NCI-H2029 treated with DMSO at 0.1 percent for 48 hours (cell line): ENCODE measurements around the gene RXFP3.
"Not testable (repeated sequence)": the region's sequence is repeated elsewhere in the genome, so short reads cannot be mapped to it uniquely, and the experiment has no call there.

ENCODE experiments used
- DNase-seq: peaks from one replicate; lab custom pipeline; 2025; lab: John Stamatoyannopoulos, UW

The RXFP3 gene

DNA sequence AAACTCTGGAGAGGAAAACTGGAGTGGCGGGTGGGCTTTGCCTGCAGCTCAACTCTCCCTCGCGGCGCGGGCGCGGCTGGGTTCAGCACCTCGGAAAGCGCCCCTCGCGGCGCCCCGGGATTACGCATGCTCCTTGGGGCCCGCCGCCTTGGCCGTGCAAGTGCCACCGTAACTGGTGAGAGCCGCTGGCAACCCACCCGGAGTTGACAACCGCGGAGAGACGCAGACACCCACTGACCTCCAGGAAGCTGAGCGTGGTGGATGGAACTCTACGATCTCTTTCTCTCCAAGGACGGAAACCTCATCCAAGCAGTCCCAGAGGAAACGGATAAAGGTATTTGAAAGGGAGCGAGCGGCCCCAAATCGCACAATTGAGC lies 194 bp upstream of the RXFP3 start:
- DNase-seq = no peak

DNA sequence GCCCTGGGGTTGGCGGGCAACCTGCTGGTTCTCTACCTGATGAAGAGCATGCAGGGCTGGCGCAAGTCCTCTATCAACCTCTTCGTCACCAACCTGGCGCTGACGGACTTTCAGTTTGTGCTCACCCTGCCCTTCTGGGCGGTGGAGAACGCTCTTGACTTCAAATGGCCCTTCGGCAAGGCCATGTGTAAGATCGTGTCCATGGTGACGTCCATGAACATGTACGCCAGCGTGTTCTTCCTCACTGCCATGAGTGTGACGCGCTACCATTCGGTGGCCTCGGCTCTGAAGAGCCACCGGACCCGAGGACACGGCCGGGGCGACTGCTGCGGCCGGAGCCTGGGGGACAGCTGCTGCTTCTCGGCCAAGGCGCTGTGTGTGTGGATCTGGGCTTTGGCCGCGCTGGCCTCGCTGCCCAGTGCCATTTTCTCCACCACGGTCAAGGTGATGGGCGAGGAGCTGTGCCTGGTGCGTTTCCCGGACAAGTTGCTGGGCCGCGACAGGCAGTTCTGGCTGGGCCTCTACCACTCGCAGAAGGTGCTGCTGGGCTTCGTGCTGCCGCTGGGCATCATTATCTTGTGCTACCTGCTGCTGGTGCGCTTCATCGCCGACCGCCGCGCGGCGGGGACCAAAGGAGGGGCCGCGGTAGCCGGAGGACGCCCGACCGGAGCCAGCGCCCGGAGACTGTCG lies 976 bp downstream of the RXFP3 start:
- DNase-seq = no peak

DNA sequence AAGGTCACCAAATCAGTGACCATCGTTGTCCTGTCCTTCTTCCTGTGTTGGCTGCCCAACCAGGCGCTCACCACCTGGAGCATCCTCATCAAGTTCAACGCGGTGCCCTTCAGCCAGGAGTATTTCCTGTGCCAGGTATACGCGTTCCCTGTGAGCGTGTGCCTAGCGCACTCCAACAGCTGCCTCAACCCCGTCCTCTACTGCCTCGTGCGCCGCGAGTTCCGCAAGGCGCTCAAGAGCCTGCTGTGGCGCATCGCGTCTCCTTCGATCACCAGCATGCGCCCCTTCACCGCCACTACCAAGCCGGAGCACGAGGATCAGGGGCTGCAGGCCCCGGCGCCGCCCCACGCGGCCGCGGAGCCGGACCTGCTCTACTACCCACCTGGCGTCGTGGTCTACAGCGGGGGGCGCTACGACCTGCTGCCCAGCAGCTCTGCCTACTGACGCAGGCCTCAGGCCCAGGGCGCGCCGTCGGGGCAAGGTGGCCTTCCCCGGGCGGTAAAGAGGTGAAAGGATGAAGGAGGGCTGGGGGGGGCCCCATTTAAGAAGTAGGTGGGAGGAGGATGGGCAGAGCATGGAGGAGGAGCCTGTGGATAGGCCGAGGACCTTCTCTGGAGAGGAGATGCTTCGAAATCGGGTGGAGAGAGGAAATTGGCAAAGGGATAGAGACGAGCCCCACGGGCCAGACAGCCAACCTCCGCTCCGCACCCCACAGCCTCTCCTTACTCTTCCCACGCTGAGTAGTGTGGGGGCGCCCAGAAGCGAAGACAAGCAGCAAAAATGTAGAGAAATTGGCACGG lies 1.7 kb downstream of the RXFP3 start:
- DNase-seq = no peak

DNA sequence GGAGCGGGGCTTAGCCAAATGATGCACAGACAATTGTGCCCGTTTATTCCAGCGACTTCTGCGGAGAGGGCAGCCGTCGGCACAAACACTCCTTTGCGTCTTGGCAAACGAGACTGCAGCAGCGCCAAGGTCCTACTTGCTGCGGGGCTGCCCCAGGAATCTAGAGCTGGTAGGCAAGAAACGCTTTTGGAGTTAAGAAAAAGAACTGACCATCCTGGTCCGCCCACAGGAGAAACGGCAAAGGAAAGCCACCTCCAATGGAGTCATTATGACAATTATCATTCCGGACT lies 2.3 kb downstream of the RXFP3 start:
- DNase-seq = no peak

DNA sequence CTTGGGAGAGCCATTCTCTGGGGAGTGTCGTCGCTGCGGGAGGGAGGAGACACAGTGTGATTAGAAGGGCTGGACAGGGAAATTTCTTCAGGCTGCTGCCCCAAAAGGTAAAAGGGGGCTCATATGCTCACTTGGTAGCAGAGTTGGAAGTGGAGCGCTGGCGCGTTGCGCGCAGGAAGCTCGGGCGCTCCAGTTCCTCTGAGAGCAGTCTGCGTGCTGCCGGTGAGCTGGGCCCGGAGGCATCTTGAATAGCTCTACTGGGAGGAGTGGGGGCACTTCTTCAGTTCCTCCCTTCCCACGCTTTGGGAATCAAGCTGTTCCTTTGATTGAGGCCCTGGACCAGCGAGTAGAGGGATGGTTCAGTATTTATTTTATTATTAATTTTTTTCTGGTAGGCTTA lies 2.7 kb downstream of the RXFP3 start:
- DNase-seq = no peak

DNA sequence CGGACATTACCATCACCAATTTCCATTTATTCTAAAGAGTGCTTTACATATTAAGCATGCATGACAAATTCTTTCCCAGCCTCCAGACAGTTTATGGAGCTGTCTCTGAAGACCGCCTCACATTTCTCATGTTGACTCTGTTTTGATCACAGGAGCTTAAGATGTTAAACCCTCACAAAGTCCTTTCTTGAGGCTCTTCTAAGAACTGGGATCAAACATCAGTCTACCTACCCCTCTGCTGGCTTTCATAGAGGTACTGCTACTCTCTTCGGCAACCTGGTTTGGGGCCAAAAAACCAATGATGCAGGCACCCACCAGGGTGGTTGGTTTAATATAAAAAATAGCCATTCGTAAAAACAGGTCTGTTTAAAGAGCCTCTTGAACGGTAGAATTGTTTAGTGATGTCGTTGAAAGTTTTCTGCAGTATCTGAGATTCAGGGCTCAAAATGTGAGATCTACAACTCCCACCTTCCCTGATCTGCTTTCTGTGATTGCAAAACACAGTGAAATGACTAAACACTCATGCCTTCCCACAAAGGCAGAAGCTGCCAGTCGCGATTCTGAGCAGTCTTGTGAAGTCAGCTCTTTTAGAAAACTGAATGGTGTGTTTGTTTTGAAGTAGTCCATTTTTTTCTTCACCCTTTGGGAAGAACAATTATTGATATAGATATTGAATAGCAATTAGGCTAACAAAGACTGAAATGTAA lies 3.5 kb downstream of the RXFP3 start:
- DNase-seq = no peak

DNA sequence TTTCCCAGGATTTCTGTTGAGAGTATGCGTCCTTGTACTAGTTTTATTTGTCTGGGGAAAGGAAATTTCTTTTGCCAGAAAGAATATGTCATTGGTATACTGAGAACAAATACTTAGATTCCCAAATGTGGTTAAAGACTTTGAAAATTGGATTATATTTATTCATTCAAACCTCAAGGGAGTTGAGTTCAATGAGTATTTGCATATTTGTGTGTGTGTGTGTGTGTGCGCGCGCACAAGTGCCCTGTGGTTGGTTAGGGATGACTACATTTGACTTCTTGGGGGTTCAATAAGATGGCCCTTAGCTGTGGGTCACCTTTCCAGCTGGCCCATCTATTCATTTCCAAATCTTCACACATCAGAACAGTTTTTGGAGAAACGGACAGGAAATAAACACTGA lies 4.9 kb downstream of the RXFP3 start:
- DNase-seq = no peak

DNA sequence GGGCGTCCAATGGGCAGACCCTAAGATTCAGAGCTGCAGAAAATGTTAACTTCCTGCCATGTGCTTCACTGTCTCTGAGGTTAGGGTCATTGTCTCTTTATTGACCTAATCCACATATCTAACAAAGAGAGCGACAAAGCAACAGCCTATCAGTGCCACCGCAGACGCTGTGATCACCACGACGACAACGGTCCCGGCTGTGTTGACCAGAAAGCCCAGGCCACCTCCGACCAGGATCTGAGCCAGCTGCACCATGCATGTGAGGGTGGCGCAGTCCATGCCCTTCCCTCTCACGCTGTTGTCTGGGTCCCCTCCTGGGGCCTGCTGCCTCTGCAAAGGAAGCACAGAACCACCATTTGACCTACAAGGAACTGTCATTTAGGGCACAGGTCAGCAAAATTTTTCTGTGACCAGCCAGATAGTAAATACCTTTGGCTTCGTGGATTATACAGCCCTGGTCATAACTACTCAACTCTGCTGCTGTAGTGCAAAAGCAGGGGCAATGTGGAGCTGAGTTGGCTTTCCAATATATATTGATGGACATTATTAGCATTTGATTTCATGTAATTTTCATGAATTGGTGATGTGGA lies 8.5 kb downstream of the RXFP3 start:
- DNase-seq = no peak

DNA sequence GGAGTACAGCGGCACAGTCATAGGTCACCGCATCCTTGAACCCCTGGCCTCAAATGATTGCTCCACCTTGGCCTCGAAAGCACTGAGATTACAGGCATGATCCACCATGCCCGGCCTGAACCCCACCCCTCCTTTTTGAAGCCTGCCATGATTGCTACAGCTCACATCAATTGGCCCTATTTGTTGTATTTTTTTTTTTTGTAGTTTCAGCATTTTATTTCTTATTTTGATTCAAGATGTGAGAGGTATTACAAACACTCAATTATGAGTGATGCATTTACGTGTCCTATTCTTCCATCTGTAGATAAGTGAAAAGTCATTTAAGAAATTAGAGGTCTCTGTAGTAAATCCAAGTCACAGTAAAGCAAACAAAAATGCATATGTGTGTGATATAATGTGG lies 16.0 kb downstream of the RXFP3 start:
- DNase-seq = not testable (repeated sequence)

DNA sequence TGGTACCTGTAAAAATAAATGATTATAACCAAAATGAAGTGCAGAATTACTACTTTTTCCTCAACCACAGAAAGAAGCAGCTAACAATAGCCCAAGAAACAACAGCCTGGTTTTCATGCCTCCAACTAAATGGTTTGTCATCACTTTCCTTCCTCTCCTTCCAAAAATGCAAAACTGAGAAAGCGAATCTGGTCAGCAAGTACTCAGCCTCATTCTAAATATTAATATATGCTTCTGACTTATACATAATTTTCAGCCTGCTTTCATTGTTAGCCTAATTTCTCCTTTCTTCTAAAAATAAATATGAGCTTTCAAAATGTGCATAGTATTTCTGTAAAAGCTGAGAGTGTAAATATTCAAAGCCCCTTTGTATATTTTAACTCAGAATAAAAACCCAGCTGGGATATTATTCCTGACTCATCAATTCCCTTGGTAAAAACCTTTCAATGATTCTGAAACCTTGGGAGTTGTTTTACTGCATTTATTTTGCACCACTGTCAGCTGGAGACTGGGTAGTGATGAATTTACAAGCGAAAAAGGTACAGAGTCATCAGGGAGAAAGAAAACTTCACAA lies 21.5 kb downstream of the RXFP3 start:
- no peak for DNase-seq

DNA sequence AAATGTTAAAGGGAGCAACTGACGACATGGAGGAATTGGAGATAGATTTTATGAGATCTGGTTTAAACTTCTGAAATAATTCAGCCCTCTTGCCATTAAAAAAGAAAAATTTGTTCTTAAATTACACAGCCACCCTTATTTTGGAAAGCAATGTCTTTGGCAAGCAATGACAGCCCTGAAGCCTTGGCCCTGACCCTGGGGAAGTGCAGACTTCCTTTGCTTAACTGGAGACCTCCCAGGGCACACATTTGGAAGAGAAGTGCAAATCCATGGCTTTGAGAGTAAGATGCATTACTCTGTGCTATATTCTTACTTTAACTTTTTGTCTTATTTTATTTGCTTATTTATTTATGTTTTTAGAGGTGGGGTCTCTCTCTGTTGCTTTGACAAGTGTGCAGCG lies 22.0 kb downstream of the RXFP3 start:
- no peak for DNase-seq

DNA sequence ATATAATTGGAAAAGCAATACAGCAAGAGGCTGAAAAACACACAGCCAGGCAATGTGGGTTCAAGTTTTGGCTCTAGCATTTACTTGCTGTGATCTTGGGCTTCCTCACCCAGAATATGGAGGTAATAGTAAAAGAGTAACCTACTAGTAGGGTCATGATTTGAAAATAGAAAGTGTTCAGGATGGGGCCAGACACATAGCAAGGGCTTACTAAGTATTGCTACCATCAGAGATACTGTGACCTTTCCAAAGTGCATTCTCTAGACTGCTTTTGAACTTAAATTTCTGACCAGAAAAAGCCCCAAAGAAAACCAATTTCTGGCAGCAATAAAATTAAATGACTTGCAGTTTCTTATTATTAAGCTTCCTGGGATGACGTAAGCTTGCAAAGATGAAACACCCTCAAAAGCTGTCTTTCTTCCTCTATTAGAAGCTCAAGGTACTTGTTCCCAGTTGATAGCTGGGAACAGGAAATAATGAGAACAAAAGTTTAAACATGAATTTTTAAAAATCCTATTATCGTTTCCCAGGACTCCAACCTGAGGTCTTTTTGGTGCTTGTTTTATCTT lies 28.0 kb downstream of the RXFP3 start:
- DNase-seq = no peak

DNA sequence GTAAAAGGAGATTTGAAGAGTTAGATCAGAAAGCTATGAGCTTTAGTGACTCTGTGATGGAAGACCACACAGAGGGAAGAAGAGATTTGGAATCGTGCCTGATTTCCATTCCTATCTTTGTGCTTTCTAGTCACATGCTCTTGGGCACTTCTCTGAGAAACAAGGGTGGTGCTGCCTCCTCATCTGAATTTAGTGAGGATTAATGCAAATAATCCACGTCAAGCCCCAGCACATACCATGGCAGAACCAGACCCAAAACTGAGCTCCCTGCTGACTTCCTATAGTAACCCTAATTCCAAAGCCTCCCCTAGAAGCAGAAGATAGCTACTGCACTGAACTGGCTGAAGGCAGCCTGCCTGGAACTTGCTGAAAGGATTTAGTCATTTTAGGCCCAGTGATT lies 30.6 kb downstream of the RXFP3 start:
- DNase-seq = no peak

DNA sequence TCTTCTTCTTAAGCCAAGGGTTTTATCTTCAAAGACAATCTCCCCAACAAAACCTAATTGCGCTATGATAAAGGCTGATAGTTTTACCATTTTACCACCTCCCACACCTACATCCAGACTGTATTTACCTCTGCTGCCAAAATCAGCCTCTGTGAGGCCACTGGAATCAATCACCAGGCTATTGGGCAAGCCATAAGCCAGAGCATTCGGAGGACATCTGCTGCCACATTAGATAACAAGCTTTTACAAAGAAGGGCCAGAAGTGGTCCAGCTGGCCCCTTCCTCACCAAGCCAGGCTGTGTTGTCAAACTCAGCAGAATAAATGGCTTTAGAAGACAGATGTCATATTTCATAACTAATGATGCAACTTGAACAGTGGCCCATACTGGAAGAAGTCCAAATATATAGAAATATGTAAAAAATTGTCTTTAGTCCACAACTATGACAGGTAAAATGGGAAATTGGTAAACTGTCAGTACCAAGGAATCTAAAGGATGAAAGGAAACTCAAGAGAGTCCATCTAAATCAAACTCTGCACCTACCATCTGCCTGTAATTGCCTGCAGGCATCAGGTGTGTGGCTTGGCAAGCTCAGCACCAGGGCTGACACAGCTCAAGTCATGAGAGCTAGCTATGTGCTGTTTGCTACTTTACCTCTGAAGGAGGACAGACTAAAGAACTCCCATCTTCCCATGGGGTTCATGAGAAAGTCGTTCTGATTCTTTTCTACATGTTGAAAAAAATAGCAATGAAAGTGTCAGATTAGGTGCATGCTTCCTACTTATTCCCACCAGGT lies 32.2 kb downstream of the RXFP3 start:
- DNase-seq = no peak

DNA sequence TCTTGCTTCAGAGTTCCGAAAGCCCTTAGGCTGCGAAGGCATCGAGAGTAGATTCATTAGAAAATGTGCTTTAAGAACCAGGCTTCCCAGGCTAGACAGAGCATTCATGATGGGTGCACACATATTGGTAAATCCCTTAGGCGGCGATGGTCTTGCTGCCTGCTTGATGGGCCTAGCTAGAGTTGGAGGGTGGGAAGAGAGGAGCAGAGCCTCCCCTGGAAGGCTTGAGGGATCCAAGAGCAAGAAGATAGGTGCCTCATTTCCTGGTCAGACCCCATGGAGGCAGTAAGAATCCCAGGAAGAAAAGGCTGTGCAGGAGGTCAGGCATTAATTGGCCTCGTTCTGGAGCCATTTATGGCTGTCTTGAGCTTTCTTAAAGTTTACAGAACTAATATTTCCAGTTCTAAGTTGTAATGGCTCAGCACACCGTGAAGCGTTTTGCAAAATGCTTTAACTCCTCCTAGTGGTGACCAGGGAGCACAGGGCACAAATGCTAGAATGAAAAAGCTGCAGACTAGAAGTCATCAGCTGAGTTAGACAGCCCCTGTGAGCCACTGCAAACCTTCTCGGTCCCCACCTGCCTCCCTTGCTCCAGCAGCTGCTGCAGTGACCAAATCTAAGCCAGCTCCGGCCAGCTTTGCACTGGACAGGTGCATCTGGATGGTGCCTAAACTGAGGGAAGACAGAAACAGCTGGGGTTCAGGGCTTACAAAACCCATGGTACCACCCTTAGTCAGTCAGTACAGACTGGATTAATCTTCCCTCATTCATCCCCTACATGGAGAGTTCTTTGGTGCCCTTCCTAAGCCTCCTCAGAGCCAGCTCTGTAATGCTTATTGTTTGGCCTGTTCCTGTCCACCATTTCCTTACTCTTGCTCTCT lies 33.6 kb downstream of the RXFP3 start:
- no peak for DNase-seq

DNA sequence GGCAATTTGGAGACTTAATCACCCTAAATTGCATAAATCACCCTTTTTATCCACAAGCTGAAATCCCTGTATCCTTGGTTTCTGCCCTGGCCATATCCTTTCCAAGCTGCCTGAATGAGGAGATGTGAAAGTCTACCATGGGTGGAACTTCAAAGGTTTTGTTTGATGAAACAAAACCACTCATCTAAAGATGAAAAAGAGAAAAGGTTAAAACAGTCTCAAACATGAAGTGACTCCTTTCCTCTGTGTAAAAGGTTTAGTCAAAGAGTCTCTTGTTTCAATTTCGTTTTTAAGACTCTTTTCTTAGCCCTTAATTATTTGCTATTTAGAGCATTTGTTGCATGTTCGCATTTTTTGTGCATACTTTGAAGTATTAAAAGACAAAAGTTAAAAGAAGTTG lies 37.1 kb downstream of the RXFP3 start:
- no peak for DNase-seq

DNA sequence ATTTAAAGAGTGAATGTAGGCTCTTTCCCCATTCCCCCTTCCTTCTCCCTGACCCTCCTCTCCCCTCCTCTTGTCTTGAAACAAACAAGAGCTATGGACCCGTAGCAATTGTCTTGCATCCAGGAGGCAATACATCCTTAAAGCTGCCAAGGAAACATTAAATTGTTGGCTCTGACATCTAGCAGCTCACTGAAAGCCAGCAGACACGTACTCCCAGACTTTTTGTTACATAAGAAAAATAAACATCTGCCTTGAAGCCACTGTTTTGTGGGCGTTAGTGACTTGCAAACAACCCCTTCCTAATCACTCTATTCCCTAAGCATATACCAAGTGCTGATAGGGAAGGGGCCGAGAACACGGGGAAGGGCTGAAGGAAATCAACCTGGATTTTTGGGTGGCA lies 39.7 kb downstream of the RXFP3 start:
- no peak for DNase-seq

DNA sequence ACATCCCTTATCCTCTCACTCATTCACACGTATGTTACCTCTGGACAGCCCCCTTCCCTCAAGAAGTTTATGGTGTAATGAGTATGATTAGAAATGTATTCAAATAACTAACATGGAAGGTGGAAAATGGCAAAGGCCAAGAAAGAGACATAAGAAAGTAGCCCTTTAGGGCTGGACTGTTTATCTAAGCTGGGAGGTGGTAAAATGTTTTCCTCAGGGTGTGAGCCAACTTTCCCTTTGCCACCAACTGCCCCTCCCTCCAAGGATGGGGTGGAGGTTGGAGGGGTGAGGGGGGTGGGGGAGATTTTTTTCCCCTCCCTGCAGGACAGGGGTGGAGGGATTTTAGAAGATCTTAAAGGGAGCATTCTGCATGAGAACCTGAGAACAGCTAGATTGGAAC lies 40.1 kb downstream of the RXFP3 start:
- peak; percentile 55 for DNase-seq

DNA sequence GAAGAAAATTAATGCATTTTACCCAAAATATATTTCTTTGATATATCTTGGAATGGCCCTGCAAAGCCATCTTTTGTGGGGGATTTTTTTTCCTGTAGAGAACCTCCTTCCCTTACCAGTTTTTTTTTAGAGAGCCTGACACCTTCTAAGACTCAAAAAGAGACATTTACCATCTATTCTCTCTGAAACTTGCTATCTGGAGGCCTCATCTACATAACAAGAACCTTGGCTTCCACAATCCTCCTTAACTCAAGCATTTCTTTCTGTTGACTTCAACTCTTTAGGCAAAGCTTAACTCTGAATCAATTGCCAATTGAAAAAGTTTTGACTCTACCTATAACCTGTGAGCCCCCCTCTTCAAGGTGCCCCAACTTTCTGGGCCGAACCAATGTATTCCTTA lies 42.1 kb downstream of the RXFP3 start:
- no peak for DNase-seq

DNA sequence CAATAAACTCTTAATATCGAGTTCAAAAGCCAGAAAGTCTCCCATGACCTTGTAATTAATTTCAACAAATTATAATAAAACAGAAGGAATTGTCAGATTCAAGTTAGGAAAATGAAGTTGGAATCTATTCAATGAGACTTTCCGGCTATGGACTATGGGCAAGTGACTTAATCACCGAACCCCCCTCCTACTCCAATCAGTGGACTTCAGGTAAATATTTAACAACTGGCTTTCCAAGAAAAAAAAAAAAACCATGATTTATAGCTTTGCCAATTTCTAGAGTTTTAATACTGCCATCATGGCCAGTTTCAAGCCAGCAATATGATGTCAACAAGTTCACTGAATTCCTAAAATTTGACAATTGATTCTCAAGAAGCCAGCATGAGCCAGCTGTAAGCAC lies 43.8 kb downstream of the RXFP3 start:
- no peak for DNase-seq
